T1000 (cell line): ENCODE results near the gene NRSN2.

Experiments used
- DNase-seq: peaks from one replicate; lab custom pipeline; 2025; ENCODE audit warnings: mixed read lengths; lab: John Stamatoyannopoulos, UW

Gene NRSN2

DNA sequence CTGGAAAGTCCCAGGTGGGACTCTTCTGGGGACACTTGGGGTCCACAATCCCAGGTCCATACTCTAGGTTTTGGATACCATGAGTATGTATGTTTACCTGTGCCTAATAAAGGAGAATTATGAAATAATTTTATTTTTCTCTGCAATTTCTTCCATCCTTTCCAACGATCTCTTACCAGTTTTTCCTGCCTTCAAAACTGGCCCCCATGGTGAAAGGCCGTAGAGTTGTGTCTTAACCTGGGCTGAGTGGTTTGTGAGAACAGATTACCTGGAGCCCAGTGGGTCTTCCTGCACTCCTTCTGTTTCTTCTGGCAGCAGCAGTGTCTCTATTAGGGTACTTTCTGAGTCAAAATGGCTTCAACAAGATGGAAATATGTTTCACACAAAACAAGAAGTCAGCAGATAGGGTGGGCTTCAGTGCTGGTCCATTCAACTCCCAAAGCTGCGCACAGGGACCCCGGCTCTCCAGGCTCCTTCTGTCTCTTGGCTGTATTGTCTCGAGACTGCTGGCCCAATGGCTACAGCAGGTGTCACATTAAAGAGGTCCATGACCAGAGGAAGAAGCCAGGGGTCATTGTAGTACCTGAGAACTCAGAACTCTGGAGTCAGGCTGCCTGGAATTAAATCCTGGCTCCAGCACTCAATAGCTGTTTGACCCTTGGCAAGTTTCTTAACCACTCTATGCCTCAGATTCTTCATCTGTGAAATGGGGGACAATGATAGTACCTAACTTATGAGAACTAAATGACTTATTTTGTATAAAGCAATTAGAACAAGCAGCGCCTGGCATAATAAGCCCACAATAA, 50.7 kb downstream of the NRSN2 start:
- DNase-seq = no peak

DNA sequence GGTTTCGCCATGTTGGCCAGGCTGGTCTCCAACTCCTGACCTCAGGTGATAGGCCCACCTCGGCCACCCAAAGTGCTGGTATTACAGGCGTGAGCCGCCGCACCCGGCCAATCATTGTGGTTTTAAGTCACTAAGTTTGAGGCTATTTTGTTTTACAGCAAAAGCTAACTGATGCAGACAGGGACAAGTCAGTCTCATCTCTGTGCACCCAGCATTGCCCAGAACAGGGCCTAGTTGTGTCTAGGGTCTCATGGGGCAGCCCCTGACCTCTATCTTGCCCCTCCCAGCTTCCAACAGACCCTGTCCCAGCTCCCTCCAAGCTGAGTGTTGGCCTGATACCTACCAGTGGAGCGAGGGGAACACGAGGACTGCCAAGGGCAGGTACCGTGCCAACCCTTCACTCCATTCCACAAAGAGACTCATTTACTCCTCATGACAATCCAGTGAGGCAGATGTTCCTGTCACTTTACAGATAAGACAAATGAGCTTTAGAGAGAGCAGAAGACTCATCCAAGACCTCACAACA, 52.3 kb downstream of the NRSN2 start:
- no peak for DNase-seq

GRCh38 chr20:400128-400453, 53.2 kb downstream of the NRSN2 start:
- no peak for DNase-seq

DNA sequence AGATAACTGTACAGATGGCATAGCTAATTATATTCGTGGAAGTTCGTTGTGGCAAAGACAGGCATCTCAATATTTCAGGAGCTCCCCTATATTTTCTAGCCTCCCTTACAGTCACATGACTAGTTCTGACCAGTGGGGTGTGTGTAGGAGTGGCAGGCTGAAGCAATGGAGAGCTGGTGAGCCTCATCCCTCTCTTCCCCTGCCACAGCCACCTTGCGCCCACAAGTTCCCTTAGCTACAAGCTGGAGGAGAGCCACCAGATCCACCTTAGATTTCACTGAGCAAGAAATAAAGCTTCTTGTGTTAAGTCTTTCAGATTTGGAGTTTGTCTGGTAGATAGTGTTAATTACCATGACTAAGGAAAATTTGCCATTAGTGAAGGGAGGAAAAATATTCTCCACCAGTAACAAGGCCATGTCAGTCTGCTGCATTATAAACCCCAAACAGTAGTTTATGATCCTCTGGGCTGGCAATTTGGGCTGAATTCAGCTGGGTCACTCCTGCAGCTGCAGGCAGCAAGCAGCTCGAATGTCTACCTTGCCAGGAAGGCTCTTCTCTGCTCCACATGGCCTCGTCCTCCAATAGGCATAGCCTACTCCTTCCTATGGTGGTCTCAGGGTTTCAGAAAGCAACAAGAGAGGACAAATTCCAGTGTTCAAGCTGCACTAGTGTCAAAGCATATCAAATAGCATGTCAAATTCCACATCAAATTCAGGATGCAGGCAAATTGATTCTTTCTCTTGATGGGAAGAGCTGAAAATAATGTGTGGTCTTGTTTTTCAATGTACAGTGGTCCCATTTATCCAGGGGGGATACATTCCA, 53.8 kb downstream of the NRSN2 start:
- no peak for DNase-seq

DNA sequence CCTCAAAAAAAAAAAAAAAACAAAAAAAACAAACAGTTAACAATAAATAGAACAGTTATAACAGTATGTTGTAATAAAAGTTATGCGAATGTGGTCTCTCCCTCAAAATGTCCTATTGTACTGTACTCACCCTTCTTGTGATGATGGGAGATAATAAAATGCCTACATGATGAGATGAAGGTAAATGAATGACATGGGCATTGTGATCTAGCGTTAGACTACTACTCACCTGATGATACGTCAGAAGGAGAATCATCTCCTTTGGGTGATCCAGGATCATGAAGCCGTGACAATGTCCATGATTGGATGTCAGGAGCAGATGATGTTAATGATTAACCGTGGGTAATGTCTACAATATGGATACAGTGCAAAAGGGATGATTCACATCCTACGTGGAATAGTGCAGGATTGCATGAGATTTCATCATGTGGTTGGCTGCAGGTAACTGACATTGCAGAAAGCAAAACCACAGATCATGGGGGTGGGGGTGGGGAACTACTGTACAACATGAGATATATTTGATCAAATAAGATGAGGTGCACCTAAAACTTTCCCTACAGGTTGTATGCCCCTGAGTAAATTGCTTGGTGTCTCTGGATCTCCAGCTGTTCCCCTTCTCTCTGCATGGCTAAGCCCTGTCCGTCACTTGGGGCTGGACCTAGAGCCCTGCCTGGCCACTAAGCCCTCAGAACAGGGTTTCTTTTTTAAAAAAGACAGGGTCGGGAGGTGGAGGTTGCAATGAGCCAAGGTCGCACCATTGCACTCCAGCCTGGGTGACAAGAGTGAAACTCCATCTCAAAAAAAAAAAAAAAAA, 55.0 kb downstream of the NRSN2 start:
- DNase-seq = no peak

GRCh38 chr20:402496-402885, 55.6 kb downstream of the NRSN2 start:
- no peak for DNase-seq

GRCh38 chr20:402898-403581, 56.1 kb downstream of the NRSN2 start:
- DNase-seq = no peak

- no peak for DNase-seq
Observed at GRCh38 chr20:403582-403957, 56.7 kb downstream of the NRSN2 start.

GRCh38 chr20:404088-404487, 57.2 kb downstream of the NRSN2 start:
- DNase-seq = no peak
